Aorta (tissue), 5 donors: ENCODE data around the gene PDIA6. TPM values are rescaled to one million over a fixed set of nuclear protein-coding genes. Genes with fewer than 3 reads are reported as not detected.
A peak's percentile ranks its signal among the peaks of the same experiment; 100 is the strongest.
"Not testable (repeated sequence)": the region's sequence is repeated elsewhere in the genome, so short reads cannot be mapped to it uniquely, and the experiment has no call there.

ENCODE experiments used
- ATAC-seq: fragments of 200-7000 bp; cut with Tn5 transposase; one replicate; pipeline ENCODE4 v1.9.1; 2022; ENCODE audit warnings: moderate library complexity; ENCODE audit not compliant: low FRiP score
- DNase-seq, 2 donors: peaks; one replicate each; pipeline ENCODE4 v3.0.0-alpha.2; 2020
- H3K27ac ChIP-seq, 2 donors: one replicate each; pipeline ENCODE4 v1.5.1; 2013; ENCODE audit warnings: low read length in 2 of 2, mild to moderate bottlenecking in 2 of 2, moderate library complexity in 2 of 2, control low read depth in 1 of 2, inconsistent platforms in 1 of 2, low read depth in 1 of 2
- H3K27me3 ChIP-seq, 2 donors: one replicate each; pipeline ENCODE4 v1.6.1; 2013; ENCODE audit warnings: control low read depth in 1 of 2, low read length in 1 of 2, mild to moderate bottlenecking in 1 of 2, moderate library complexity in 1 of 2; ENCODE audit not compliant: insufficient read depth in 2 of 2, control insufficient read depth in 1 of 2
- H3K36me3 ChIP-seq, 2 donors: one replicate each; pipeline ENCODE4 v1.6.1; 2013; ENCODE audit warnings: control low read depth in 1 of 2, low read length in 1 of 2, mild to moderate bottlenecking in 1 of 2; ENCODE audit not compliant: insufficient read depth in 2 of 2, control insufficient read depth in 1 of 2
- H3K4me1 ChIP-seq, 2 donors: one replicate each; pipeline ENCODE4 v1.6.1; 2013; ENCODE audit warnings: low read length in 2 of 2, control low read depth in 1 of 2, mild to moderate bottlenecking in 1 of 2, moderate library complexity in 1 of 2; ENCODE audit not compliant: insufficient read depth in 2 of 2, control insufficient read depth in 1 of 2
- H3K4me3 ChIP-seq, 2 donors: one replicate each; pipeline ENCODE4 v1.5.1; 2013; ENCODE audit warnings: low read length in 2 of 2, control low read depth in 1 of 2, mild to moderate bottlenecking in 1 of 2
- H3K9me3 ChIP-seq: one replicate; pipeline ENCODE4 v1.6.1; 2013; ENCODE audit warnings: mild to moderate bottlenecking, low read length; ENCODE audit not compliant: control insufficient read depth
- WGBS, 2 donors: extraction: QIAGEN DNeasy Blood & Tissue Kit; methylation state at CpG; one replicate each; pipeline ENCODE4 v1.1.7; 2013; 5-methylcytosine and 5-hydroxymethylcytosine counted together
- intact Hi-C, 2 donors: fragments of 100-400 bp; cut with DNase I; formaldehyde crosslinking; loops; one replicate each; pipeline versions ENCODE4 v1.14.2 to v1.15.0; 2022
- polyA plus RNA-seq, 2 donors: library from polyadenylated mRNA; stranded (reverse); fragments of 200-250 nt; gene quantifications; one replicate each; pipeline ENCODE4 v1.2.3, GENCODE V29; 2013
- total RNA-seq, 2 donors: library from RNA; stranded (reverse); fragmentation: NEBNext Ultra II Directional; extraction: Animal tissue kit (Norgen Biotek cat#: 25700); gene quantifications; one replicate each; pipeline ENCODE4 v1.2.1, GENCODE V29; 2021
- donor health status: healthy with polysubstance abuse.
- donor health status: Bipolar disorder and iron deficiency.
- donor health status: DM: no; HTN: no; CAD: no.
- donor health status: DM: no; HTN: no; CAD: no.
- donor health status: DM: yes; HTN: yes; CAD: no.

PDIA6 gene
- total and polyA plus RNA-seq, 4 donors, result 89.4 to 128 (median 105) TPM

DNA sequence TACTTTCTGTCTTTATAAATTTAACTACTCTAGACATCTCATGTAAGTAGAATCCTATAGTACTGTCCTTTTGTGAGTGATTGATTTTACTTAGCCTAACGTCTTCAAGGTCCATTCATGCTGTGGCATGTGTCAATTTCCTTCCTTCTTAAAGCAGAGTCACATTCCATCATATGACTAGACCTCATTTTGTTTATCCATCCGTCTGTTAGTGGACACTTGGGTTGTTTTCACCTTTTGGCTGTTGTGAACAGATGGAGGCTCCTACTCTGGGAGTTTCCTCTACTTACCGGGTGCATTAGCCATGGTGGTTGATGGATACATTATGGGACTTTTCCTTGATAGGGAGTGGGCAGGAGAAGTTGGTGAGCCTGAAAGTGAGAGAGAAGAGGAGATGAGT lies 6.4 kb upstream of the PDIA6 start:
- H3K4me1 ChIP-seq, result no peaks in the 10 kb centered on the region
- DNase-seq (no peak), ATAC-seq (no peak)
- H3K36me3 ChIP-seq, result no peaks in the 10 kb centered on the region
- H3K9me3 ChIP-seq, result peaks cover under 1% of the 10 kb centered on the region
- no peak overlapping the region for H3K27ac ChIP-seq
- no peak overlapping the region for H3K4me3 ChIP-seq
- 62 to 74% methylated on average over 3 of the region's 3 CpGs for WGBS, 2 donors
- intact Hi-C loops, result no loop called here
- no peaks in the 10 kb centered on the region for H3K27me3 ChIP-seq

DNA sequence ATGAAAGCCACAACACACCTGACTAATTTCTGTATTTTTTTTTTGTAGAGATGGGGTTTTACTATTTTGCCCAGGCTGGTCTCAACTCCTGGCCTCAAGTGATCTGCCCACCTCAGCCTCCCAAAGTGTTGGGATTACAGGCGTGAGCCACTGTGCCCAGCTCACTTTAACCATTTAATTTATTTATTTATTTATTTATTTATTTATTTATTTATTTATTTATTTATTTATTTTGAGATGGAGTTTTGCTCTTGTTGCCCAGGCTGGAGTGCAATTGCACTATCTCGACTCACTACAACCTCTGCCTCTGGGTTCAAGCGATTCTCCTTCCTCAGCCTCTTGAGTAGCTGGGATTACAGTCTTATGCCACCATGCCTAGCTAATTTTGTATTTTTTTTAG lies 5.7 kb upstream of the PDIA6 start:
- 90 to 93% methylated on average over 3 of the region's 3 CpGs for WGBS, 2 donors
- H3K4me3 ChIP-seq, H3K27ac ChIP-seq, ATAC-seq, H3K27me3 ChIP-seq, DNase-seq, intact Hi-C loops, H3K4me1 ChIP-seq, H3K9me3 ChIP-seq, H3K36me3 ChIP-seq: not testable (repeated sequence)

DNA sequence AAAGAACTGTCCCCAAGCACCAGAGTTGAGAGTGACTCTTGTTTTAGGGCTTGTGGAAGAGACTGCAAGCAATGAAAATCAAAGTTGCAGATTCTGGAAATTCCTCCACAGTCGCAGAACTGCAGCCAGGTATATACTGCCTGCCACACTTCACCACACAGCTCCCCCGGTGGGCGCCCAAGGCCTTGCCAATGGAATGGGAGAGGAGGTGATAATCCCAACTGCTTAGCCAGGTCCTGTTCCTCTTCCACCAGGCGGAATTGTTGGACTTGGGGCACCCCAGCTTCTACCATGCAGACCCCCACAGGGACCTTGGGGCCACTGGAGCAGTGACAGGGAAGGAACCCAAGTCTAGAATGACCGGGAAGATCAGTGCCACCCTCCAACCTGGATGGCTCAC lies 4.8 kb upstream of the PDIA6 start:
- 41 to 43% methylated on average over 5 of the region's 5 CpGs for WGBS, 2 donors
- ATAC-seq, result no peak
- intact Hi-C loops, result no loop called here
- no peaks in the 10 kb centered on the region for H3K36me3 ChIP-seq
- H3K4me1 ChIP-seq, result no peaks in the 10 kb centered on the region
- no peaks in the 10 kb centered on the region for H3K9me3 ChIP-seq
- DNase-seq, result no peak
- no peaks in the 10 kb centered on the region for H3K27me3 ChIP-seq
- H3K4me3 ChIP-seq, result no peak overlapping the region
- H3K27ac ChIP-seq, result no peak overlapping the region

DNA sequence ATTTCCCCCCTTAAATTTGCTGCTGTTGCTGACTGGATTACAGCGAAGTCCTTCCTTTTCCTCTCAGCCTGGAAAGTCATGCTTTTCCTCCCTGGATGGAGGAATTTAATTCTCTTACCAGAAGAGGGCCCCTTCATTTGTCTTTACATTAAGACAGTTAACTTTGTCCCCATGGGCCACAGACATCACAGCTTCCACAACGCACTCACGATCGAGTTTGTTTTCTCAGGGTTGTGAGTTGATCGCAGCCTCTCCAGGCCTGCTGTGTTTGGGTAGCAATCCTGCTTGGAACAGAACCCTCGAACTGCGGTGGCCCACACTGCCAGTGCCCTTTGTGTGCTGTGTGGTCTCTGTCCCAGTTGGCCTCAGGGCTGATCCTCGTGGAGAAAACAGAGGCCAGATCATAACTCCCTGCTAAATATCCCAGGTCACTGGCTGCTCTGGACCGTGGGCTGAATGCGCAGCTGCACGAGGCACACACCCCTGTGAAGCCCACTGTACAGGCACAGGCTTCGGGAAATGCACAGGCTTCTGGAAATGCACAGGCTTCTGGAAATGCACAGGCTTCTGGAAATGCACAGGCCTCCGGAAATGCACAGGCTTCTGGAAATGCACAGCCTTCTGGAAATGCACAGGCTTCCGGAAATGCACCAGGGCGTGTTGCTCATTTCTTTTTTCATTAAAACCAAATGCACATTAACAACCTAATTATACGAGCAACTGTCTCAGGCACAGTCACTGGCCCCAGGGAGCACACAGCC lies 2.2 kb upstream of the PDIA6 start:
- no peaks in the 10 kb centered on the region for H3K4me1 ChIP-seq
- H3K27ac ChIP-seq, result no peak overlapping the region
- no peaks in the 10 kb centered on the region for H3K9me3 ChIP-seq
- no peak for DNase-seq
- intact Hi-C loops, result loop anchor here in 1 of 2 donors (5.0 kb wide), 1 partner anchor 97 kb away; no protein-coding TSS in a partner anchor
- H3K27me3 ChIP-seq, result no peaks in the 10 kb centered on the region
- H3K36me3 ChIP-seq, result no peaks in the 10 kb centered on the region
- H3K4me3 ChIP-seq, result no peak overlapping the region
- 62 to 64% methylated on average over 16 of the region's 16 CpGs for WGBS, 2 donors
- no peak for ATAC-seq

DNA sequence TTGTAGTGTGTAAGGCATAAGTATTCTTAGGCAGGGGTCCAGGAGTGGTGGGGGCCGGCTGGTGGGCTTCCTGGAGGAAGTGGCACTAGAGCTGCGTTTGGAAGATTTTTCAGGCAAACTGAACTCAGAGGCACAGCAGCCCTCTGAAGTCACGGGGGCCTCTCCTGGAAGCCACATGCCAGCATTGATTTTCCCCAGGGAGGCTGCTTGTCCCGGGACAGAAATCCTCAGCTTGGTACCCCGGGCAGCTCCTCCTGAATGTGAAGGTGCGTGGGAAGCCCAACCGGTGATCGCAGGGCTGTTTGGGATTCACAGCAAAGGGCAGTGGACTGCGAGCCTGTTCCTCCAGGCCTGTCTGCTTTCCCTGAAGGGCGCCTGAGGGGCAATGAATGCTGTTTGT lies 1.6 kb upstream of the PDIA6 start:
- H3K27me3 ChIP-seq, result no peaks in the 10 kb centered on the region
- intact Hi-C loops, result loop anchor here in 1 of 2 donors (5.0 kb wide), 1 partner anchor 97 kb away; no protein-coding TSS in a partner anchor
- no peak overlapping the region for H3K27ac ChIP-seq
- H3K36me3 ChIP-seq, result no peaks in the 10 kb centered on the region
- no peak overlapping the region for H3K4me3 ChIP-seq
- H3K9me3 ChIP-seq, result no peaks in the 10 kb centered on the region
- no peaks in the 10 kb centered on the region for H3K4me1 ChIP-seq
- 36 to 37% methylated on average over 10 of the region's 10 CpGs for WGBS, 2 donors
- ATAC-seq, result no peak
- no peak for DNase-seq

DNA sequence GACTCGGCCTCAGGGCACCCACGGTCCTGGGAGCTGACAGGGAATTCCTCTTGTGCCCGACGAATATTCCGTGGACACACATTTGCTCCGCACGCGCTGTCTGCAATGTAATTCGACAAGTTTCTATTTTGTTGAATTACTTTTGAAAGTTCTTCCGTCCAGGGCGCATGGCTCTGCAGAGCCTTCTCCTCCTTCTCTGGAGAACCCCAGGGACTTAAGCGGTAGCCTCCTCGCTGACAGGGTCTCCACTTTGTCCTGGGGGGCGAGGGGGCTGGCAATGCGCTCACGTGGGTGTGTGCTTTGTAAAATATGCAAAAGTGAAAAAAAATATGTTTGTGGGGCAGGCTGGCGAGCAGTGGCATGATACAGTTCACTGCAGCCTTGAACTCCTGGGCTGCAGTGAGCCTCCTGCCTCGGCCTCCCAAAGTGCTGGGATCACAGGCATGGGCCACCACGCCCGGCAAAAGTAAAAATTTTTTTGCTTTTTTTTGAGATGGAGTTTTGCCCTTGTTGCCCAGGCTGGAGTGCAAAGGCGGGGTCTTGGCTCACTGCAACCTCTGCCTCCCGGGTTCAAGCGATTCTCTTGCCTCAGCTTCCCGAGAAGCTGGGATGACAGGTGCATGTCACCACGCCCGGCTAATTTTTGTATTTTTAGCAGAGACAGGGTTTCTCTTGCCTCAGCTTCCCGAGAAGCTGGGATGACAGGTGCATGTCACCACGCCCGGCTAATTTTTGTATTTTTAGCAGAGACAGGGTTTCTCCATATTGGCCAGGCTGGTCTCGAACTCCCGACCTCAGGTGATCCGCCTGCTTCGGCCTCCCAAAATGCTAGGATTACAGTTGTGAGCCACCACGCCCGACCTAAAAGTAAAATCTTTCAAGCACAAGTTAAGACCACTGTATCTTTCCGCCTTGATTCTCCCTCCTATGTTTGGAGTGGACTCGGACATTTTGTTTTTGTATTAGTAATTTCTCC lies 866 bp upstream of the PDIA6 start:
- ATAC-seq, result not testable (repeated sequence)
- H3K27ac ChIP-seq, result peak overlapping the region in 1 of 2 donors; percentile 25

DNA sequence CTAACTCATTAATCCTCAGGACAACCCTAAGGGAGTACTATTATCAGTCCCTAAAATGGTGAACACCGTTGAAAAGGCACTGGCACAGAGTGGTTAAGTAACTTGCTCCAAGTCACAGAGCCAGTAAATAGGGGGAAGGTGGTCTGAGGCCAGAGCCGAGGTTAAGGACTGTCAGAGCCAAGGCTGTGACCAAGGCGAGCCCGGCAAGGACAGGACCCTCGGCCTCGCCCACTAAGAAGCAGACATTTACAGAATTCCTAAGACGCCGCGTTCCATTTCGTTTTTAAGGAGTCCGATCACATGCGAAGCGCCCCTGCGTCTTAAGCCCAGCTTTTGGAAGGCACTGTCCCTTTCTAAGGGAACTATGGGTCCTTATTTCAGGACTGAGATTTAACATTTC lies 1.1 kb downstream of the PDIA6 start:
- WGBS, 2 donors, result 3% methylated on average over 14 of the region's 14 CpGs
- H3K4me1 ChIP-seq, result no peaks in the 10 kb centered on the region
- no peaks in the 10 kb centered on the region for H3K9me3 ChIP-seq

More for the DNA sequence above, 866 bp upstream of the PDIA6 start:
- H3K4me3 ChIP-seq, result peak overlapping the region; percentile 55 to 74
- intact Hi-C loops, result loop anchor here in 1 of 2 donors (5.0 kb wide), 1 partner anchor 96 kb away; no protein-coding TSS in a partner anchor
- H3K9me3 ChIP-seq, H3K36me3 ChIP-seq, DNase-seq, H3K4me1 ChIP-seq, H3K27me3 ChIP-seq: not testable (repeated sequence)
- 47 to 48% methylated on average over 37 of the region's 37 CpGs for WGBS, 2 donors

DNA sequence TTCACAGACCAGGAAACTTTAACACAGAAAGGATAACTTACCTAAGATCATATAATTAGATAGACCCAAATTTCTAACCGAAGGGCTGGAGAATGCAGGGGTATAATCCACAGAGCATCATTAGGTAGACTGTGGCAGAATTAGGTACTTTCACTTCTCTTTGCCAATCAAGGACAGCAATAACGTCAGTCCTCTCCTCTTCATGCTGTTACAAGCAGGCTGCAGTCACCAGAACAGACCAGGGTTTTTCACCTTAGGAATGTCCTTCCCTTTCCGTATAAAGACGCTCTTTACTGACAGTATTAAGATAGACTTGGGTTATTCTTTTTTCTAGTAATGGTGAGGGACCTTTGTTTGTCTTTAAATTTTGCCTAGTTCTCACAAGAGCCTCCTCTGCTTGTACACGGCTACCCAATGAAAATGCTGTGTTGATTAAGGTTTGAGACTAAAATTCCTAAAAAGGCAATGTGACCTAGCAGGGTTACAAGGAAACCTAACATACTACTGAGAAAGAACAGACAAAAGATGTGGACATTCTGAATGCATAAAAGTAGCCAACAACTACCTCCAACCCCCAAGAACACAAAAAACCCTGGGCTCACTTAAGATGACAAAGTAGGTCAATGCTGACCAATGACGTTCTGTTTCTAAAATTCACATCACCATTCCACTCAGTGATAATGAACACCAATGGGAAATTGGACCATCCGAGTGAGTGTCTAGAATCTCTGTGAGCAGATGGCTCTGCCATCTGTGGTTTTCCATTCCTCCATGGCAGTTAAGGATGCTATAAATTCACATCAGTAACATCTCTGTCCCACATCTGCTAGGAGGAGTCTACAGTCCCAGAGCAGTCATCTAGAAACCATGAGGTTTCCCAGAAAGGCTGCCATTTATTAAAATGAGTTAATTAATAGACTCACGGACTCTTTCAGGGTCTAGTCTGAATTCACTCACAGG lies 2.1 kb downstream of the PDIA6 start:
- Histone ChIP-seq H3K27me3 (no peaks in the 10 kb centered on the region), H3K9me3 (no peaks in the 10 kb centered on the region), H3K4me1 (no peaks in the 10 kb centered on the region), H3K4me3 (no peak overlapping the region), H3K36me3 (no peaks in the 10 kb centered on the region), H3K27ac (no peak overlapping the region)
- ATAC-seq (no peak), DNase-seq (no peak)
- 35 to 44% methylated on average over 8 of the region's 8 CpGs for WGBS, 2 donors
- intact Hi-C loops, result loop anchor here in 1 of 2 donors (5.0 kb wide), 1 partner anchor 93 kb away; no protein-coding TSS in a partner anchor

More for the DNA sequence above, 1.1 kb downstream of the PDIA6 start:
- Histone ChIP-seq H3K27me3 (no peaks in the 10 kb centered on the region), H3K27ac (no peak overlapping the region), H3K4me3 (peak overlapping the region; percentile 23 to 94), H3K36me3 (no peaks in the 10 kb centered on the region)
- ATAC-seq (no peak), DNase-seq (no peak)
- intact Hi-C loops, result loop anchor here in 1 of 2 donors (5.0 kb wide), 1 partner anchor 94 kb away; no protein-coding TSS in a partner anchor
